Smooth muscle cell (in vitro differentiated cells): Measurements from ENCODE around the gene VAMP5. TPM values are rescaled to one million over a fixed set of nuclear protein-coding genes. Genes with fewer than 3 reads are reported as not detected.

Experiments used
- DNase-seq: peaks from one replicate; lab custom pipeline; 2025; ENCODE audit not compliant: unreplicated experiment; lab: John Stamatoyannopoulos, UW
- H2AFZ ChIP-seq: fragments of 200-600 bp; sonication (generic); 2 replicates; pipeline ENCODE4 v1.6.0; 2016; ENCODE audit warnings: antibody characterized with exemption, low read depth, mild to moderate bottlenecking
- H3F3A ChIP-seq: fragments of 200-600 bp; sonication (generic); 2 replicates; pipeline ENCODE4 v1.6.0; 2017; ENCODE audit warnings: antibody characterized with exemption, low read depth
- H3K27ac ChIP-seq: fragments of 200-600 bp; sonication (generic); 2 replicates; pipeline ENCODE4 v1.5.1; 2016; ENCODE audit warnings: low read depth, mild to moderate bottlenecking
- H3K27me3 ChIP-seq: fragments of 200-600 bp; sonication (generic); 2 replicates; pipeline ENCODE4 v1.6.1; 2016; ENCODE audit warnings: low read depth, mild to moderate bottlenecking
- H3K36me3 ChIP-seq: fragments of 200-600 bp; sonication (generic); 2 replicates; pipeline ENCODE4 v1.5.1; 2016; ENCODE audit warnings: low read depth
- H3K4me1 ChIP-seq: fragments of 200-600 bp; sonication (generic); 2 replicates; pipeline ENCODE4 v1.5.1; 2016; ENCODE audit warnings: low read depth
- H3K4me2 ChIP-seq: fragments of 200-600 bp; sonication (generic); 2 replicates; pipeline ENCODE4 v1.6.0; 2016; ENCODE audit warnings: mild to moderate bottlenecking
- H3K4me3 ChIP-seq: fragments of 200-600 bp; sonication (generic); 2 replicates; pipeline ENCODE4 v1.5.1; 2016; ENCODE audit warnings: mild to moderate bottlenecking
- H3K79me2 ChIP-seq: fragments of 200-600 bp; sonication (generic); 2 replicates; pipeline ENCODE4 v1.6.0; 2016; ENCODE audit warnings: low read depth, mild to moderate bottlenecking
- H3K9ac ChIP-seq: fragments of 200-600 bp; sonication (generic); 2 replicates; pipeline ENCODE4 v1.6.0; 2016; ENCODE audit warnings: low read depth
- H3K9me3 ChIP-seq: fragments of 200-600 bp; sonication (generic); replicated peaks from 2 replicates; pipeline ENCODE4 v1.5.1; 2016; ENCODE audit warnings: low read depth
- H4K20me1 ChIP-seq: fragments of 200-600 bp; sonication (generic); 2 replicates; pipeline ENCODE4 v1.6.0; 2016; ENCODE audit warnings: low read depth
- CTCF ChIP-seq: fragments of 200-600 bp; sonication (generic); IDR thresholded peaks from 2 replicates; pipeline ENCODE4 v1.5.1; 2017; ENCODE audit warnings: borderline replicate concordance, mild to moderate bottlenecking, antibody characterized with exemption; ENCODE audit not compliant: insufficient read depth, poor library complexity, severe bottlenecking
- WGBS: methylation state at CpG from one replicate; pipeline ENCODE4 v1.1.7; 2016; ENCODE audit warnings: low lambda C conversion rate; 5-methylcytosine and 5-hydroxymethylcytosine counted together
- polyA plus RNA-seq: library from polyadenylated mRNA; unstranded; fragments of >200 nt; fragmentation: Nextera tagmentation; extraction: Ambion mirVana; gene quantifications from 2 replicates; pipeline ENCODE4 v1.2.1, GENCODE V29; 2016
- total RNA-seq: library from RNA; depleted of rRNA; stranded (reverse); fragments of >200 nt; gene quantifications from 2 replicates; pipeline ENCODE4 v1.2.3, GENCODE V29; 2014

VAMP5 gene
- total and polyA plus RNA-seq, 2 experiments from 2014 or later, result 6.6 to 35.9 TPM

- TF ChIP-seq CTCF, result no peak
- peaks cover 9% of the 10 kb centered on the region for H3F3A ChIP-seq
- no peaks in the 10 kb centered on the region for H4K20me1 ChIP-seq
- peaks cover 19% of the 10 kb centered on the region for H3K4me1 ChIP-seq
- no peaks in the 10 kb centered on the region for H3K79me2 ChIP-seq
- no peaks in the 10 kb centered on the region for H3K27me3 ChIP-seq
- no peaks in the 10 kb centered on the region for H3K9me3 ChIP-seq
- DNase-seq, result no peak
- H2AFZ ChIP-seq, result peak overlapping the region; percentile 84
- no peaks in the 10 kb centered on the region for H3K36me3 ChIP-seq
- H3K27ac ChIP-seq, result peak overlapping the region; percentile 67
- peak overlapping the region; percentile 55 for H3K4me3 ChIP-seq
- WGBS, result 47% methylated on average over 19 of the region's 19 CpGs
- peak overlapping the region; percentile 39 for H3K9ac ChIP-seq
- H3K4me2 ChIP-seq, result peak overlapping the region; percentile 84
Measured at GRCh38 chr2:85578243-85579180, 5.7 kb upstream of the VAMP5 start.

- Histone ChIP-seq H3F3A (peaks cover 9% of the 10 kb centered on the region), H3K4me3 (peak overlapping the region; percentile 55), H3K79me2 (no peaks in the 10 kb centered on the region), H4K20me1 (no peaks in the 10 kb centered on the region), H3K27me3 (no peaks in the 10 kb centered on the region), H2AFZ (peak overlapping the region; percentile 20), H3K27ac (peak overlapping the region; percentile 67), H3K9me3 (no peaks in the 10 kb centered on the region), H3K9ac (no peak overlapping the region), H3K36me3 (no peaks in the 10 kb centered on the region), H3K4me2 (peak overlapping the region; percentile 84), H3K4me1 (peaks cover 19% of the 10 kb centered on the region)
- TF ChIP-seq CTCF, result no peak
- no peak for DNase-seq
- 42% methylated on average over 6 of the region's 6 CpGs for WGBS
Measured at GRCh38 chr2:85579266-85579935, 4.8 kb upstream of the VAMP5 start.

- H3K27ac ChIP-seq, result no peak overlapping the region
- H3K9me3 ChIP-seq, result no peaks in the 10 kb centered on the region
- no peaks in the 10 kb centered on the region for H3K27me3 ChIP-seq
- no peak overlapping the region for H2AFZ ChIP-seq
- 91% methylated on average over 3 of the region's 3 CpGs for WGBS
- no peaks in the 10 kb centered on the region for H4K20me1 ChIP-seq
- H3K36me3 ChIP-seq, result no peaks in the 10 kb centered on the region
- no peak for TF ChIP-seq CTCF
- H3K79me2 ChIP-seq, result no peaks in the 10 kb centered on the region
- no peak overlapping the region for H3K4me3 ChIP-seq
- peaks cover 9% of the 10 kb centered on the region for H3F3A ChIP-seq
- DNase-seq, result no peak
- peaks cover 19% of the 10 kb centered on the region for H3K4me1 ChIP-seq
- H3K4me2 ChIP-seq, result no peak overlapping the region
- no peak overlapping the region for H3K9ac ChIP-seq
Measured at GRCh38 chr2:85580206-85580605, 4.0 kb upstream of the VAMP5 start.
